Measurements from ENCODE around the gene MTIF2.

GRCh38 chr2:55296393-55296792 is 27.4 kb upstream of the MTIF2 start:
- TF ChIP-seq, protein P1, sequence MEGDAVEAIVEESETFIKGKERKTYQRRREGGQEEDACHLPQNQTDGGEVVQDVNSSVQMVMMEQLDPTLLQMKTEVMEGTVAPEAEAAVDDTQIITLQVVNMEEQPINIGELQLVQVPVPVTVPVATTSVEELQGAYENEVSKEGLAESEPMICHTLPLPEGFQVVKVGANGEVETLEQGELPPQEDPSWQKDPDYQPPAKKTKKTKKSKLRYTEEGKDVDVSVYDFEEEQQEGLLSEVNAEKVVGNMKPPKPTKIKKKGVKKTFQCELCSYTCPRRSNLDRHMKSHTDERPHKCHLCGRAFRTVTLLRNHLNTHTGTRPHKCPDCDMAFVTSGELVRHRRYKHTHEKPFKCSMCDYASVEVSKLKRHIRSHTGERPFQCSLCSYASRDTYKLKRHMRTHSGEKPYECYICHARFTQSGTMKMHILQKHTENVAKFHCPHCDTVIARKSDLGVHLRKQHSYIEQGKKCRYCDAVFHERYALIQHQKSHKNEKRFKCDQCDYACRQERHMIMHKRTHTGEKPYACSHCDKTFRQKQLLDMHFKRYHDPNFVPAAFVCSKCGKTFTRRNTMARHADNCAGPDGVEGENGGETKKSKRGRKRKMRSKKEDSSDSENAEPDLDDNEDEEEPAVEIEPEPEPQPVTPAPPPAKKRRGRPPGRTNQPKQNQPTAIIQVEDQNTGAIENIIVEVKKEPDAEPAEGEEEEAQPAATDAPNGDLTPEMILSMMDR (conservative IDR thresholded peaks at IDR 0.05; ENCODE audit: low read depth, low read length) = no peak
- no peak for TF ChIP-seq EZH2 (IDR thresholded peaks at IDR 0.05; ENCODE audit: low read length, unreplicated experiment)
